H9 (cell line): ENCODE data around the gene ATP2B2. TPM values are rescaled to one million over a fixed set of nuclear protein-coding genes. Genes with fewer than 3 reads are reported as not detected.

ENCODE experiments used
- DNase-seq: peaks from one replicate; pipeline ENCODE4 v3.0.0-alpha.2; 2017
- H2AFZ ChIP-seq: one replicate; pipeline ENCODE4 v1.6.1; 2013; ENCODE audit warnings: mild to moderate bottlenecking, low read length, control low read depth, moderate library complexity
- H2AK5ac ChIP-seq: 2 replicates; pipeline ENCODE4 v1.6.1; 2013; ENCODE audit warnings: low read length, control low read depth, mixed read lengths; ENCODE audit not compliant: insufficient read length
- H2BK120ac ChIP-seq: one replicate; pipeline ENCODE4 v1.6.1; 2013; ENCODE audit warnings: low read depth, mild to moderate bottlenecking, low read length, control low read depth, inconsistent platforms; ENCODE audit not compliant: poor library complexity, severe bottlenecking
- H2BK12ac ChIP-seq: 2 replicates; pipeline ENCODE4 v1.6.1; 2013; ENCODE audit warnings: low read length, control low read depth, mixed read lengths, low read depth; ENCODE audit not compliant: insufficient read length
- H2BK15ac ChIP-seq: 2 replicates; pipeline ENCODE4 v1.6.1; 2013; ENCODE audit warnings: low read depth, low read length, control low read depth
- H2BK20ac ChIP-seq: one replicate; pipeline ENCODE4 v1.6.1; 2013; ENCODE audit warnings: low read depth, mild to moderate bottlenecking, low read length, control low read depth, inconsistent platforms; ENCODE audit not compliant: poor library complexity, severe bottlenecking
- H2BK5ac ChIP-seq: 2 replicates; pipeline ENCODE4 v1.6.1; 2013; ENCODE audit warnings: low read length, control low read depth, mixed read lengths; ENCODE audit not compliant: insufficient read length
- H3K14ac ChIP-seq: 2 replicates; pipeline ENCODE4 v1.6.1; 2013; ENCODE audit warnings: low read length, control low read depth; ENCODE audit not compliant: insufficient read depth
- H3K18ac ChIP-seq: 2 replicates; pipeline ENCODE4 v1.6.1; 2013; ENCODE audit warnings: low read depth, mild to moderate bottlenecking, mixed read lengths, low read length, control low read depth; ENCODE audit not compliant: insufficient read length
- H3K23ac ChIP-seq: 2 replicates; pipeline ENCODE4 v1.6.1; 2013; ENCODE audit warnings: low read length, control low read depth, mixed read lengths, low read depth; ENCODE audit not compliant: insufficient read length
- H3K23me2 ChIP-seq: 2 replicates; pipeline ENCODE4 v1.6.1; 2013; ENCODE audit warnings: low read depth, mild to moderate bottlenecking, mixed read lengths, low read length, control low read depth; ENCODE audit not compliant: insufficient read length, poor library complexity, severe bottlenecking
- H3K27ac ChIP-seq: 2 replicates; pipeline ENCODE4 v1.5.1; 2013; ENCODE audit warnings: low read length, control low read depth, mixed read lengths, low read depth; ENCODE audit not compliant: insufficient read length
- H3K27me3 ChIP-seq: 2 replicates; pipeline ENCODE4 v1.6.1; 2013; ENCODE audit warnings: low read length, control low read depth, inconsistent platforms; ENCODE audit not compliant: insufficient read depth
- H3K4ac ChIP-seq: 2 replicates; pipeline ENCODE4 v1.6.1; 2013; ENCODE audit warnings: low read depth, mild to moderate bottlenecking, control low read depth, inconsistent platforms, low read length, moderate library complexity
- H3K4me1 ChIP-seq: 2 replicates; pipeline ENCODE4 v1.6.1; 2013; ENCODE audit warnings: low read length, control low read depth, inconsistent platforms; ENCODE audit not compliant: insufficient read depth
- H3K4me2 ChIP-seq: 2 replicates; pipeline ENCODE4 v1.6.1; 2013; ENCODE audit warnings: low read length, control low read depth, mixed read lengths; ENCODE audit not compliant: insufficient read length, insufficient read depth
- H3K56ac ChIP-seq: 2 replicates; pipeline ENCODE4 v1.6.1; 2013; ENCODE audit warnings: low read depth, mild to moderate bottlenecking, mixed read lengths, low read length, control low read depth; ENCODE audit not compliant: insufficient read length
- H3K79me1 ChIP-seq: 2 replicates; pipeline ENCODE4 v1.6.1; 2013; ENCODE audit warnings: low read depth, mild to moderate bottlenecking, moderate library complexity, low read length, control low read depth, inconsistent platforms; ENCODE audit not compliant: insufficient read depth, poor library complexity, severe bottlenecking
- H3K79me2 ChIP-seq: 2 replicates; pipeline ENCODE4 v1.6.1; 2013; ENCODE audit warnings: low read length, control low read depth, inconsistent platforms; ENCODE audit not compliant: insufficient read depth
- H3K9ac ChIP-seq: 2 replicates; pipeline ENCODE4 v1.6.1; 2013; ENCODE audit warnings: low read length, control low read depth, mixed read lengths; ENCODE audit not compliant: insufficient read length; ENCODE audit errors: extremely low read depth
- H3K9me3 ChIP-seq: one replicate; pipeline ENCODE4 v1.6.1; 2013; ENCODE audit warnings: low read depth, low read length, inconsistent platforms; ENCODE audit not compliant: control insufficient read depth
- H3T11ph ChIP-seq: one replicate; pipeline ENCODE4 v1.6.1; 2013; ENCODE audit warnings: mild to moderate bottlenecking, low read length, control low read depth, inconsistent platforms
- H4K20me1 ChIP-seq: one replicate; pipeline ENCODE4 v1.6.1; 2013; ENCODE audit not compliant: control insufficient read depth, insufficient read length, insufficient read depth
- H4K5ac ChIP-seq: 2 replicates; pipeline ENCODE4 v1.6.1; 2013; ENCODE audit warnings: low read depth, mild to moderate bottlenecking, mixed read lengths, low read length, control low read depth; ENCODE audit not compliant: insufficient read length
- H4K8ac ChIP-seq: replicated peaks from 2 replicates; pipeline ENCODE4 v1.6.1; 2013; ENCODE audit warnings: low read length, control low read depth, mixed read lengths, low read depth; ENCODE audit not compliant: insufficient read length
- H4K91ac ChIP-seq: 2 replicates; pipeline ENCODE4 v1.6.1; 2013; ENCODE audit warnings: low read depth, mild to moderate bottlenecking, moderate library complexity, mixed read lengths, low read length, control low read depth; ENCODE audit not compliant: insufficient read length
- H3K27ac Mint-ChIP-seq, 3 experiments: 2 replicates in 2 of 3; 3 replicates in 1 of 3; pipeline ENCODE4 v1.8.0; 2020 to 2021; ENCODE audit warnings: mixed read lengths in 3 of 3, mild to moderate bottlenecking in 1 of 3, moderate library complexity in 1 of 3
- H3K27me3 Mint-ChIP-seq: 2 replicates; pipeline ENCODE4 v1.8.0; 2021; ENCODE audit warnings: low read depth, mild to moderate bottlenecking, moderate library complexity, mixed read lengths
- H3K36me3 Mint-ChIP-seq, 3 experiments: 2 replicates in 2 of 3; 3 replicates in 1 of 3; pipeline ENCODE4 v1.8.0; 2020 to 2021; ENCODE audit warnings: low read depth in 3 of 3, mixed read lengths in 3 of 3; ENCODE audit not compliant: insufficient read depth in 1 of 3
- H3K4me1 Mint-ChIP-seq, 2 experiments: 2 replicates each; pipeline ENCODE4 v1.8.0; 2020; ENCODE audit warnings: mixed read lengths in 2 of 2
- H3K4me3 Mint-ChIP-seq, 2 experiments: 2 replicates in 1 of 2; 3 replicates in 1 of 2; pipeline ENCODE4 v1.8.0; 2020 to 2021; ENCODE audit warnings: mild to moderate bottlenecking in 2 of 2, mixed read lengths in 2 of 2, moderate library complexity in 1 of 2
- H3K9me3 Mint-ChIP-seq, 2 experiments: 2 replicates in 1 of 2; 3 replicates in 1 of 2; pipeline ENCODE4 v1.8.0; 2020; ENCODE audit warnings: mild to moderate bottlenecking in 2 of 2, mixed read lengths in 2 of 2, moderate library complexity in 1 of 2
- WGBS: extraction: QIAGEN DNeasy Blood & Tissue Kit; methylation state at CpG from one replicate; pipeline ENCODE4 v1.1.7; 2013; ENCODE audit warnings: missing lambda C conversion rate, low lambda C conversion rate, mixed read lengths; ENCODE audit not compliant: insufficient read length; ENCODE audit errors: extremely low coverage; 5-methylcytosine and 5-hydroxymethylcytosine counted together
- total RNA-seq: library from RNA; stranded (reverse); gene quantifications from 2 replicates; pipeline ENCODE4 v1.2.1, GENCODE V29; 2021
- TF ChIP-seq, protein P1 (sequence below): fragments of 200-600 bp; sonication (generic); conservative IDR thresholded peaks from 3 replicates; pipeline ENCODE4 v1.8.0; 2021; ENCODE audit warnings: antibody characterized with exemption, mild to moderate bottlenecking

The ATP2B2 gene
- total RNA-seq, 1 experiment from 2014 or later, result 0.33 TPM

DNA sequence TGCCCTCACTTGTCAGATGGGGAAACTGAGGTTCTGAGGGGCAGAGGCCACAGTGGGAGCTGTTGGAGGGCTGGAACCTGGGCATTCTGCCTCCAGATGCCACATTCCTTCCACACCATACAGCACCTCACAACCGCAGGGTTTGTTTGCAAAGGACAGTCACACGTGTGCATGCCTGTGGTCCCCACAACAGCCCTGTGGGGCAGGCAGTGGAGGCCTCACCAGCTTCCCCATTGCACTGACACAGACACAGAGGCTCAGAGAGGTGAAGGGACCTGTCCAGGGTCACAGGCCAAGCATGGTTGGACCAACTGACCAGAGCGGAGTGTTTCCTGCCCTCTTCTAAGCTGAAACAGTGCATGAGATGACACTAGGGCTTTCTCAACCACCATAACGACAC, 109.3 kb downstream of the ATP2B2 start:
- Histone ChIP-seq H3T11ph (no peak overlapping the region), H3K4ac (no peak overlapping the region), H2AK5ac (no peak overlapping the region), H3K18ac (no peak overlapping the region), H3K79me1 (no peaks in the 10 kb centered on the region), H4K20me1 (no peaks in the 10 kb centered on the region), H2BK12ac (peak overlapping the region; percentile 83), H2BK120ac (no peak overlapping the region), H3K4me1 (peaks cover 15% of the 10 kb centered on the region), H3K23ac (no peak overlapping the region), H4K8ac (no peak overlapping the region), H3K9me3 (no peaks in the 10 kb centered on the region), H3K56ac (no peak overlapping the region), H2BK20ac (no peak overlapping the region), H2BK5ac (no peak overlapping the region), H3K9ac (no peak overlapping the region), H3K79me2 (no peaks in the 10 kb centered on the region), H3K27ac (no peak overlapping the region), H3K27me3 (no peaks in the 10 kb centered on the region), H4K5ac (no peak overlapping the region), H3K23me2 (no peaks in the 10 kb centered on the region), H3K4me2 (no peak overlapping the region), H2AFZ (no peak overlapping the region), H4K91ac (no peak overlapping the region), H3K14ac (no peak overlapping the region), H2BK15ac (no peak overlapping the region)
- TF ChIP-seq, protein P1, sequence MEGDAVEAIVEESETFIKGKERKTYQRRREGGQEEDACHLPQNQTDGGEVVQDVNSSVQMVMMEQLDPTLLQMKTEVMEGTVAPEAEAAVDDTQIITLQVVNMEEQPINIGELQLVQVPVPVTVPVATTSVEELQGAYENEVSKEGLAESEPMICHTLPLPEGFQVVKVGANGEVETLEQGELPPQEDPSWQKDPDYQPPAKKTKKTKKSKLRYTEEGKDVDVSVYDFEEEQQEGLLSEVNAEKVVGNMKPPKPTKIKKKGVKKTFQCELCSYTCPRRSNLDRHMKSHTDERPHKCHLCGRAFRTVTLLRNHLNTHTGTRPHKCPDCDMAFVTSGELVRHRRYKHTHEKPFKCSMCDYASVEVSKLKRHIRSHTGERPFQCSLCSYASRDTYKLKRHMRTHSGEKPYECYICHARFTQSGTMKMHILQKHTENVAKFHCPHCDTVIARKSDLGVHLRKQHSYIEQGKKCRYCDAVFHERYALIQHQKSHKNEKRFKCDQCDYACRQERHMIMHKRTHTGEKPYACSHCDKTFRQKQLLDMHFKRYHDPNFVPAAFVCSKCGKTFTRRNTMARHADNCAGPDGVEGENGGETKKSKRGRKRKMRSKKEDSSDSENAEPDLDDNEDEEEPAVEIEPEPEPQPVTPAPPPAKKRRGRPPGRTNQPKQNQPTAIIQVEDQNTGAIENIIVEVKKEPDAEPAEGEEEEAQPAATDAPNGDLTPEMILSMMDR, result no peak
- no peaks in the 10 kb centered on the region for H3K9me3 Mint-ChIP-seq
- DNase-seq, result no peak
- WGBS, result no CpG with 5 or more reads among the region's 4 CpGs
- peak overlapping the region in 1 of 3 experiments; percentile 17; a peak in 2 of 7 replicates for H3K27ac Mint-ChIP-seq
- H3K36me3 Mint-ChIP-seq, result no peaks in the 10 kb centered on the region
- H3K4me1 Mint-ChIP-seq, result peaks cover 41 to 45% of the 10 kb centered on the region in 2 experiments
- H3K4me3 Mint-ChIP-seq, result peak overlapping the region in 1 of 2 experiments; percentile 0; a peak in 1 of 5 replicates
- peaks cover 5% of the 10 kb centered on the region for H3K27me3 Mint-ChIP-seq
